Stimulated activated CD4-positive, alpha-beta T cell treated with anti-CD3 and anti-CD28 coated beads, TNF-alpha, amount 100 ng/mL, for 1 hour (primary cell): ENCODE results near the gene STIM1.
"Not testable (repeated sequence)": the region's sequence is repeated elsewhere in the genome, so short reads cannot be mapped to it uniquely, and the experiment has no call there.

Source experiments
- DNase-seq, 3 donors: peaks; one replicate each; pipeline ENCODE4 v3.0.0-alpha.2; 2020; ENCODE audit warnings: low read depth in 3 of 3, low spot score in 1 of 3

The STIM1 gene

DNA sequence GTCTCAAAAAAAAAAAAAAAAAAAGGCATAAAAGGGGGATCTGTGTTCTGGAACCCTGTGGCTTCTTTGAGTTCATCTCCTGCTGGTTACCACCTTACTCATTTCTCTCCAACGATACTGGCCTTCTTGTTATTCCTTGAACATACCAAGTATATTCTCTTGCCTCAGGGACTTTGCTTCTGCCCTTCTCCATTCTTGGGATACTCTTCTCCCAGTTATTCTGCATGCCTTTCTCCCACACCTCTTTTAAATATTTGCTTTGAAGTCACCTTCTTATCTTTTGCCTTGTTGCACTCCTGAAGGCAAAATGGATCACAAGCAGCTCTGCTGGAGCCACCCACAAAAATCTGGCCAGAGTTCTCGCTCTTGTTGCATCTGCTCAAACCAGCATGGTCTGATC is 163.2 kb downstream of the STIM1 start:
- no peak for DNase-seq

DNA sequence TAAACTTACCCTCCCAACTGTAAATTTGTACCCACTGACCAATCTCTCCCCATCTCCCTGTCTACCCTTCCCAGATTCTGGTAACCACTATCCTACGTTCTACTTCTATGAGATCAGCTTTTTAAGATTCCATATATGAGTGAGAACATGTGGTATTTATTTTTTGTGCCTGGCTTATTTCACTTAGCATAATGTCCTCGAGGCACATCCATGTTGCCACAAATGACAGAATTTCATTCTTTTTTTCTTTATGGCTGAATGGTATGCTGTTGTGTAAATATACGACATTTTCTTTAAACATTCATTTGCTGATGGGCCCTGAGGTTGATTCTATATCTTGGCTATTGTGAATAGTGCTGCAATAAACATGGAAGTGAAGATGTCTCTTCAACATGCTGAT is 164.4 kb downstream of the STIM1 start:
- DNase-seq, result no peak

DNA sequence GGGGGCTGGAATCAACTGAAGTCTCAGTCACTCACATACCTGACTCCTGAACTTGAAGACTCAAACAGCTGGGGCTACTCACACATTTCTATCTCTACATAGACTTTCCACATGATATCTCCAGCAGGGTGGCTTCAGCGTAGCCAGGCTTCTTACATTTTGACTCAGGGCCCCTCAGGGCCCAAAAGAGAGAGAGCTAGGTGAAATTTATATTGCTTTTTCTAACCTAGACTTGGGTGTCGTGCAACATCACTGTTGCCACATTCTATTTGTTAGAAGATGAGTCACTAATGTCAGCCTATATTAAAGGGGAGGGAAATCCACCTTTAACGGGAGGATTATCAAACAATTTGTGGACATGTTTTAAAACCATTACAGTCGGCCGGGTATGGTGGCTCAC is 167.2 kb downstream of the STIM1 start:
- no peak for DNase-seq

DNA sequence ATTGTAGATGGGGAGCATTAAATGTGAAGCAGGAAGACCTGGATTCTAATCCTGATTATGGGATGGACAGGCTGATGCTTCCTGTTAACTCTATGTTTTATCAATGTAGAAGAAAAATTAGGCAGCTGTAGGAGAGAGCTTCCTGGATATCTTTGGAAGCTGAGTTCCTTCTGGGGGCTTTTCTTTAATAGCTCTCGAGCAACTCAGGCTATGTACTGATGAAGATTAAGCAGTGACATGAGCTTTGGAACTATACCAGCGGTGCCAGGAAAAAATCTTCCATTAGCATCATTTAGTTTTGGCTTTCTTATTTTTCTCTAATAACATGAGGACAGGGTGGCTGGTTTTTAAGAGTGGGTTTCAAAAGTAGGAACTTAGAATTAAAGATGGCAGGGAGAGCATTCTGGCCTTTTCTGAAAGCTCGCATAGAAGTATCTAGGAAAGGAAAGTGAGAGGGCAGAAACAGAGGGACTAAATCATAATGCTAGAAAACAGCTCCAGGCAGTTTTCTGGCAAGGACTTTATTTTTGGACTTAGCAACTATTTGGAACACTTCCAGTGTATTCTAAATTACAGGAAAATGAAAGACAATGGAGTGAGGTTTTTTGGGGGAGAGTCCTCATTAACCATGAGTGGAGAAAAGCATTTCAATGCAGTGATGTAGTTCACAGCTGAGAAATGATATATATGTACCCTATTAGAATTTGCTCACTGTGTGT is 169.9 kb downstream of the STIM1 start:
- no peak for DNase-seq

DNA sequence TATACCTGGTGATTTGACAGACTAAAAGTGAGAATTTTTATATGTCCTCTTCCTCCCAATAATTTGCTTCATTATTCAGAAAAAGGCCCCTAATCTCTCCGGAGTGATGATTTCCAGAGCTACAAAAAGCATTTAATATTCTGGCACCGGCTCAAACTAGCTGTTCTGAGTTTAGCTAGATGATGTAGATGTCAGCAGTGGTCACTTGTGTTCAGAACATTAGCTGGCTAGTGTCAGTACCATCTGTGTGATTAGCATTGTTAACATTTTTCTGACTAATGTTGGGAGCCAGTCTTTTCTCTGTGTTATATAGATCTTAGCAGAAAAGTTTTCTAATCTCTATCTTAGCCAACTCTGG is 170.5 kb downstream of the STIM1 start:
- no peak for DNase-seq

DNA sequence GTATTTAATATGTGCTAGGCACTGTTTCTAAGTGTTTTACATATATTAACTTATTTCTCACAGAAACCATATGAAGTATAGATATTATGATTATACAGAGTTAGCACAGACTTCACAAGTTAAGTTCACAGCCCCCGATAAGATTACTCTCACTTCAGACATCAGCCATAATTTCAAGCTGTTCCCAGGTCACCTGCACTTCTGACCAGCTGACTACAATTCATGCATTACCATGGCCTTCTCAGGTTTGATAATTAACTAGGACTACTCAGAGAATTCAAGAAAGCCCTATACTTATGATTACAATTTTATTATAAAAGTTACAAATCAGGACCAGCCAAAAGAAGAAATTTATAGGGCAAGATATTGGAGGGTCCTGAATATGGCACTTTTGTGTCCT is 170.9 kb downstream of the STIM1 start:
- DNase-seq, result no peak

DNA sequence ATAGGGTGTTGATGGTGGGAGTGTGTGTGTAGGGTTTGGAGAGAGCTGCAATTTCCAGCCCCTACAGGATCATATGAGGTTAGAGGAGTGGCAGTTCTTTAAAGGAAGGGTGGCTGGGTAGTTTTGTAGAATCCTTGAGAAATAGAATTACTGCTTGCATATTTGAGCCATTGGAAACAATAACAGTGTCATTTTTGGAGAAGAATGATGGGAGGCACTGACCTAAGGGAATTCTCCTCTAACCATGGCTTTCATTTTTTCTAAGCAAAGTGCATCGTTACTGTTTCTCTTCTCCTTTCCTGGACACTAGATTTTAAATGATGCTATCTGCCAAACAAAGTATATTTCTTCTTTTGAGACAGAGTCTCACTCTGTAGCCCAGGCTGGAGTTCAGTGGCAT is 172.3 kb downstream of the STIM1 start:
- no peak for DNase-seq

DNA sequence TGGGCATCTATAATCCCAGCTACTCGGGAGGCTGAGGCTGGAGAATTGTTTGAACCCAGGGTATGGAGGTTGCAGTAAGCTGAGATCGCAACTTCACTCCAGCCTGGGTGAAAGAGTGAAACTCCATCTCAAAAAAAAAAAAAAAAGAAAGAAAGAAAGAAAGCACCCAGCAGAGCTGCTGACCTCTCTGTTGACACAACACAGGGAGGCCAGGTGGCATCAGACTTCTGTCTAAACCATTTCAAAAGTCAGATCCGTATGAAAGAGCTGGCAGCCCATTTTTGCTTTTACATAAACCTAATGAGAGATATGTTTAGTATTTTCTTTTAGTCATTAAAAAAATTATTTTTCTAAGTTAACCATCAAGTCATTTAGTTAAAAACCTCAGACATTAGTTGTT is 174.7 kb downstream of the STIM1 start:
- DNase-seq, result no peak

DNA sequence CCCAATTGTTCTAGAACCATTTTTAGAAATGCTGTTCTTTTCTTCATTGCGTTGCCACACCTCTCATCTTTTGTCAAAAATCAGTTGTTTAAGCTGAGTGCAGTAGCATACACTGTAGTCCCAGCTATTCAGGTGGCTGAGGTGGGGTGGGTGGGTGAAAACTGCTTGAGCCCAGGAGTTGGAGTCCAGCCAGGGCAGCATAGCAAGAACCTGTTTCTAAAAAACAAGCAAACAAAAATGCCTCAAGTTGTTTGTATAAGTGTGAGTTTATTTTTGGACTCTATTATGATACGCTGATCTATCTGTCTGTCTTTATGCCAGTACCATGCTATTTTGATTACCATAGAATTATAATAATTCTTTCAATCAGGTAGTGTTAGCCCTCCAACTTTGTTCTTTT is 176.6 kb downstream of the STIM1 start:
- DNase-seq, result no peak

DNA sequence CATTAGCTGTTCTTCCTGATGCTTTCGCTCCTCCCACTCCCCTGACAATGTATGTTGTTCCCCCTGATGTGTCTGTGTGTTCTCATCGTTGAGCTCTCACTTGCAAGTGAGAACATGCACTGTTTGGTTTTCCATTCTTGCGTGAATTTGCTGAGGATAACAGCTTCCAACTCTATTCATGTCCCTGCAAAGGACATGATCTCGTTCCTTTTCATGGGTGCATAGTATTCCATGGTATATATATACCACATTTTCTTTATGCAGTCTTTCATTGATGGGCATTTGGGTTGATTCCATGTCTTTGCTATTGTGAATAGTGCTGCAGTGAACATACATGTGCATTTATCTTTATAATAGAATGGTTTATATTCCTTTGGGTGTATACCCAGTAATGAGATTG is 180.5 kb downstream of the STIM1 start:
- no peak for DNase-seq

DNA sequence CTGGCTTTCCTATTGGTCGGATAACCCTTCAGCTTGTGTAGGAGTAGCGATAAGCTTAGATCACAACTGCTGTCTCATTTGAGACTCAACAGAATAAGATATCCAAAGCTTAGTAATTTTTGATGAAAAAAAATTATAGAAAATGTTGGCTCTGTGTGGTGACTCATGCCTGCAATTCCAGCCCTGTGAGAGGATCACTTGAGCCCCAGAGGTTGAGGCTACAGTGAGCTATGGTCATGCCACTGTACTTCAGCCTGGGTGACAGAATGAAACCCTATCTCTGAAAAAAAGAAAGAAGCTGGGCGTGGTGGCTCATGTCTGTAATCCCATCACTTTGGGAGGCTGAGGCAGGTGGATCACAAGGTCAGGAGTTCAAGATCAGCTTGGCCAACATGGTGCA is 183.5 kb downstream of the STIM1 start:
- DNase-seq, result no peak

DNA sequence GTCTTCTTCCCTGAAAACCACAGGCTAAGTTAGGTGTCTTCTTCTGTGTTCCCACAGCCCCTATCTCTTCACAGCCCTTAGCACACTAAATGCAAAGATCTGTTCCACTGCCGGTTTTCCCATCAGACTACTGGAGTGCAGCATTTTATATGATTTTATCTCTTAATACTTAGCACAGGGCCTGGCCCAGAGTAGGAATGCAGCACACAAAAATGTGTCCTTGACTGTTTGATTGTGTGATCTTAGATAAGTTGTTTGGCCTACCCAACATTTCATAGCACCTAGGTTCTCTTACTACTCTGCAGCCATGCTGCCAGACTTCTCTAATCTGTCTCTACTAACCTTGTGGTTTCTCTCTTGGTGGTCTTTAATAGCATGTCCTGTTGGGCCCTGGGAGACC is 185.0 kb downstream of the STIM1 start:
- no peak for DNase-seq

DNA sequence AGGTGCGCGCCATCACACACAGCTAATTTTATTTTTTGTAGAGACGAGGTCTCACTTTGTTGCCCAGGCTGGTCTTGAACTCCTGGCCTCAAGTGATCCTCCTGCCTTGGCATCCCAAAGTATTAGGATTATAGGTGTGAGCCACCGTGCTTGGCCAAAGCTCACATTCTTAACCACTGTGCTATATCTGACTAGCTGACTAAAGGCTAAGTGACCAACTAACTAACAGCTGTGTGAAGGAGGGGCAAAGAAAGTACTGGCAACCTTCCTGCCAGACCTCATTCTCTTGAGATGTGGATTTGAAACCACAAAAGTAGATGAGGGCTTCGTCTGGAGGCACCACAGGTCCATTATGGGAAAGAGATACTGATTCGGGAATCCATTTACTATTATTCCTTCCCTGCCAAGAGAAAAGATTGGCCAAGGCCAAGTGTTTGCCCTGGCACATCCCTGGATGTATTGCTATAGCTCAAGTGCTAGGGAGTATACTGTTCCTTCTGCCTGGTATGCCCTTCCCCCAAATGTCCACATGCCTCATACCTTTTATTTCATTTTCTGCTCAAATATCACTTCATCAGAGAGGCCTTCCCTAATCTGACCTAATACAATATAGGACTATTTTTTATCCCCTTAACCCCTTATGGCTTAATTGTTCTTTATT is 186.4 kb downstream of the STIM1 start:
- DNase-seq, result no peak

DNA sequence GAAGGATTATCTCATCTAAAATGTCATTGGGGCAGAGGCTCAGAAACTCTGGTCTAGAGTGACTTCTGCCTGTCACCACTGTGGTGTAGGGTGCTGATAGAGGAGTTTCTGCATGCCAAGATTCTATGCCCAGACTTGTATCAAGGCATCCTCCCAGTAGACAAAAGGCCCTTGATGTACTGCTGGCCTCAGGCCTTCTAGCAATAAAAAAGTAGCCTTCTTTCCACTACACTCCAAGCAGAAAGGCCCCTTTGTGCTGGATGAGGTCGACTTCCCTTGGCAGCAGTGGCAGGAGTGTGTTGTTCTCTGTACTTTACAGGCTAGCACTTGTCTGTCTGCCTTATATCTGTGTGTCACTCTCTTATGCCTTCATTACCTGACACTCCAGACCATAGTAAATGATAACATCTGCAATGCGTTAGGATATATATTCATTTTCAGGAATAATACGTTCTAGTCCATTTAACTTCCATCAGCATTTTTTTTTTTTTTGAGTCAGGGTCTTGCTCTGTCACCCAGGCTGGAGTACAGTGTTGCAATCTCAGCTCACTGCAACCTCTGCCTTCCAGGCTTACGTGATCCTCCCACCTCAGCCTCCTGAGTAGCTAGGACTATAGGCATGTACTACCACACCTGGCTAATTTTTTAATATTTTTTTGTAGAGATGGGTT is 189.6 kb downstream of the STIM1 start:
- no peak for DNase-seq

DNA sequence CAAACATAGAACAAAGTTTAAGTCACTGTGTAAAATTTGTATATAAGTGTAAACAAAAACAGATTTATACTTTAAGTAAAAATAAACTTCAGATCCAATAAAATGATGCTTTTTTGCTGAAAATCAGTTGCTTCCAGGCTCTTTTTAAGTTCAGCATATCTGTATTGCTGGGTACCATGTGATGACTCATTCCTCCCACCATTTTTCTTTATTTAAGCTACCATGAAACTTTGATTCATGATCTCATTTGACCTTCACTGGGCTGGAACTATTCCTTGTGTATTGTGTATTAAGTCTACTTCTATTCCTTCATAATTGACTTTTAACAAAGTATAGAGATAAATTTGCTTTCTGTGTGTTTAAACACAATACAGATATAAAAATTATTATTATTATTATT is 192.9 kb downstream of the STIM1 start:
- DNase-seq, result no peak

DNA sequence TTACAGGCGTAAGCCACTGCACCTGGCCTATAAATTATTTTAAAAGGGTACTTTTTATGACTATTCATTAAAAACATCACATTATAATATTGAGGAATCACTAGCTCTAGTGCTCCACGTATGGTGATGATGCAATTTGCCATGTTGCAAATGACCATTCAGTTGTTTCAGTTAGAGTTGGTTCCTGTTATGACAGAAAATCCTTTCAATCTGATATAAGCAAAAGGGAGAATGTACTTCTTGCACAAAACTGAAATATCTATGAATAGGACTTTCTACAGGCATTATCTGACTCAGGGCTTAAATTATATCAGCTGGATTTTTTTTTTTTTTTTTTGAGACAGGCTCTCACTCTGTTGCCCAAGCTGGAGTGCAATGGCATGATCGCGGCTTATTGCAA is 193.5 kb downstream of the STIM1 start:
- DNase-seq, result no peak

DNA sequence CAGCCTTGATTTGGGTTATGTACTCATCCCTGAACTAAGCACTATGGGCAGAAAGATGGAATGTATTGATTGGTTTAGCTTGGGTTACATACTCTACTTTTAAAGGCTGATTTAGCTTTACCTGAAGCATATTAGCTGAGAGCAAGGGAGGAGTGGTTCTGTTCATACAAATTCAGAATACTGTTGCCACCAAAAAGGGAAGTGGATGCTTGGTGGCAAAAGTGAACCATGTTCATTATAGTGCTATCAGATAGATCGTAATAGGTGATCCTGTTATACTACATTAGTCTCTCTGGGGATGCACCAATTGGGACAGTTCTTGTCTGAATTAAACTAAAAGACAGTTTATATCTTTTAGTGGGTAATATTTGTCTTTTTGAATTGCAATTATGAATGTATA is 194.7 kb downstream of the STIM1 start:
- DNase-seq, result no peak

DNA sequence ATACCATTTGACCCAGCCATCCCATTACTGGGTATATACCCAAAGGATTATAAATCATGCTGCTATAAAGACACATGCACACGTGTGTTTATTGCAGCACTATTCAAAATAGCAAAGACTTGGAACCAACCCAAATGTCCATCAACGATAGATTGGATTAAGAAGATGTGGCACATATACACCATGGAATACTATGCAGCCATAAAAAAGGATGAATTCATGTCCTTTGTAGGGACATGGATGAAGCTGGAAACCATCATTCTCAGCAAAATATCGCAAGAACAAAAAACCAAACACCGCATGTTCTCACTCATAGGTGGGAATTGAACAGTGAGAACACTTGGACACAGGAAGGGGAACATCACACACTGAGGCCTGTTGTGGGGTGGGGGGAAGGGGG is 197.7 kb downstream of the STIM1 start:
- not testable (repeated sequence) for DNase-seq

DNA sequence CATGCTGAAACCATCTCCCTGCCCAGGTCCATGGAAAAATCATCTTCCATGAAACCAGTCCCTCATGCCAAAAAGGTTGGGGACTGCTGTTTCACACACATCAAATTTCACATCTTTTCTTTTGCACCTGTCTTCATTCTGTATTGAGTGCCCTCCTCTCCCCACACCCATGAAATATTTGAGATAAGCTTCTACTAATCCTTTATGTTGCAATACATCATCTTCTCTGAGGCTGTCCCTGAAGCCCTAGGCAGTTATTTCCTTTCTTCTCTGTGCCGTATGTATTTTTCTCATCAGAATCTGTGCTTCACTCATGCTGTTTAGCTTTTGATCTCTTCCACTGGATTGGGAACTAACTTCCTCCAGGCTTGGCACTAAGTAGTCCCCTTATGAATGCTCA is 199.2 kb downstream of the STIM1 start:
- no peak for DNase-seq

DNA sequence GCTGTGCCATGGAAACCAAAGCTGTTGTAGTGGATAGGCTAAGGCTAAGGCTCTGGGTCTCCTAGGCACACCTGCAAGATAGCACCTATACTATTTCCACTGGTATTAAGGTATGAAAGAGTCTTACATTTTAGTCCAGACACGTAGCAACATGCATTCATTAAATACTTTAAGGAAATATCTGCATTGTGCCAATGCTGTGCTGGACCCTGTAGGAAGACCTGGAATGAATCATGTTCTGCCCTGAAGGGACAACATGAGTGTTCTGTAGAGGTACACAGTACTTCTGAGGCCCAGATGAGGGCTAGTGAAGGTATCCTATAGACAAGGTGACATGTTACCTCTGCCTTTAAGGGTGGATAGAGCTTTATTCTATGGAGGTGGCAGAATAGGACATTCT is 204.0 kb downstream of the STIM1 start:
- no peak for DNase-seq

DNA sequence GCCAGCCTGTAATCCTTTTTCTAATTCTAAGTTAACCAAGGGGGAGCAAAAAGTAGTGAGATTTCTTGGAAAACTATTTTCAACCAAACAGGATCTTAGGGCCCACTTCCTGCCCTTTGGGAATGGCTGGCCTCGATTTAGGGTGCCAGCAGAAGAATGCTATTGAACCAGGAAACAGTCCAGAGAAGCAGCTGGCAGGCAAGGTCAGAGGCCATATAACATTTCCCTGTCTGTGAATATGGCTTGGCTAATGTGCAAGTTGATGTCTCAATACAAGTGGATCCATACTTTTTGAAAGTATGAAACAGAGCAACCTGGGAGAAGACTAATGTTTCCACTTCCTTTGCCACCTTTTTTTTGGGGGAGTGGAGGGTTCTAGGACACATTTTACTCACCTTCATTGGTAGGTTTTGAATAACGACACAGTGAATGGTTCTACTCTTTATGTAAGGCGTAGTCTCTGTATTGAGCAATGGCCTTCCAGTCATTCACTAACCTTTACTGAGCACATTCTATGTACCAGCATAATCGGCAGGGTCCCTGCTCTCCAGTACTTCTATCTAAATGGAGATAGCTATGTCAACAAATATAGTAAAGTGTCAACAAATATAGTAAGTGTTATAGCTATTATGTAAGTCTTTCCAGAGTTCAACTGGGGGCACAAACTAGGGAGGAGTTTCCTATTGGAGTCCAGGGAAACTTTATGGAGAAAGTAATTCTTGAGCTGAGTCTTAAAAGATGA is 204.9 kb downstream of the STIM1 start:
- no peak for DNase-seq

DNA sequence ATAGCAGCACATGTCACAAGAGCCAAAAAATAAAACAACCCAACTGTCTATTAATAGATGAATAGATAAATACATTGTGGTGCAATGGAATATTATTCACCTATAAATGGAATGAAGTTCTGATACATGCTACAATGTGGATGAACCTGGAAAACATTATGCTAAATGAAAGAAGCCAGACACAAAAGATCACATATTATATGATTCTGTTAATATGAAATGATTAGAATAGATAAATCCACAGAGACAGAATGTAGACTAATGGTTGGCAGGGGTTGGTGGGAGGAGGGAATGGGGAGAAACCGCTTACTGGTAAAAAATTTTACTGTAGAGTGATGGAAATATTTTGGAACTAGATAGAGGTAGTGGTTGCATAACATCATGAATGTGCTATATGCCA is 206.2 kb downstream of the STIM1 start:
- no peak for DNase-seq
